Measurements from ENCODE around the gene EXOC7.

The EXOC7 gene

GRCh38 chr17:76103274-76104139 lies at the start of gene EXOC7:
Gene EXOC7, minus strand, starts transcription at chr17:76103787. Its CDS starts 95 bp downstream, at chr17:76103692.
- peak; percentile 100 for DNase-seq (ENCODE audit: low spot score)

DNA sequence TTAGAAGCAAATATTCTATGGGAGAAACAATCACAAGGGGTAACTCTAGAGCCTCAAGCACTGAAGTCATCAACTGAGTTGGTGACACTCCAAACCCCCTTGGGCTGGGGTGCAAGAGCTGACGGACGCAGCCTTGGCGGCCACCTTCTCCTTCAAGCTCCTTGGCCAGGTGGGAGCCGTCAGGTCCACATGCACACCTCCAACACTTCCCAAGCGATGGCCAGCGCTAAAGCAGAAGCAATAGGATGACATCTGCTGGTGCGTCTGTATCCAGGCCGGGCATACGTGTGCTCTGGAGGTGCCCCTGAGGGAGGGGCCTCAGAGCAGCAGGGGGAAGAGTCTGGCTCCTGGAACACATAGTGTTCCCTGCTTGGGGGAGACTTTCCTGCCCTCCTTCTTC lies 49.6 kb upstream of the EXOC7 start:
- DNase-seq (ENCODE audit: low spot score), result no peak

- DNase-seq (ENCODE audit: low spot score), result no peak
Measured at GRCh38 chr17:76152591-76152990, 49.0 kb upstream of the EXOC7 start.

DNA sequence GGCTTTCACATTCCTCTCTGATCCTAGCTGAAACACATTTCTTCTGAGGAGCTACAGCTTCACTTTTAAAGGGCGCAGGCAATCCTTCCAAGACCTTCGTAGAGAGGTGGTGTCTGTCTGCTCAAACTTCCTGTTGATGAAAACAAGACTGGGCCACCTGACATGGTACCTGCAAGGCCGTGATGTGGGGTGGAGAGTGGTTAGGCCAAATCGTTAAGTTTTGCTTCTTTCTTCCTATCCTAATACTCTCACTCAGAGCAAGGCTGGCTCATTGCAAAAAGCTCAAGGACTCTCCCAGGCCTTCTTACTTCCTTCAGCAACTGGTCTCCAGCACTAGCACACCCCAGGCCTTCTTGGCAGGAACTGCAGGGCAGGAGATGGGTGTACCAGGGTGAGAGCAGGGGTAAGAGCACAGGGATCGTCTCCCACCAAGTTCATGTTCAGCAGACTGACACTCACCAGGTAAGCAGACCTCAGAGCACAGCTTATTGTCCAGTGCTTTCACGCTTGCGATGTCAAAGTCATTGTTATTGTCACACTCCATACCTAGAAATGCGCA lies 48.4 kb upstream of the EXOC7 start:
- DNase-seq (ENCODE audit: low spot score), result no peak

DNA sequence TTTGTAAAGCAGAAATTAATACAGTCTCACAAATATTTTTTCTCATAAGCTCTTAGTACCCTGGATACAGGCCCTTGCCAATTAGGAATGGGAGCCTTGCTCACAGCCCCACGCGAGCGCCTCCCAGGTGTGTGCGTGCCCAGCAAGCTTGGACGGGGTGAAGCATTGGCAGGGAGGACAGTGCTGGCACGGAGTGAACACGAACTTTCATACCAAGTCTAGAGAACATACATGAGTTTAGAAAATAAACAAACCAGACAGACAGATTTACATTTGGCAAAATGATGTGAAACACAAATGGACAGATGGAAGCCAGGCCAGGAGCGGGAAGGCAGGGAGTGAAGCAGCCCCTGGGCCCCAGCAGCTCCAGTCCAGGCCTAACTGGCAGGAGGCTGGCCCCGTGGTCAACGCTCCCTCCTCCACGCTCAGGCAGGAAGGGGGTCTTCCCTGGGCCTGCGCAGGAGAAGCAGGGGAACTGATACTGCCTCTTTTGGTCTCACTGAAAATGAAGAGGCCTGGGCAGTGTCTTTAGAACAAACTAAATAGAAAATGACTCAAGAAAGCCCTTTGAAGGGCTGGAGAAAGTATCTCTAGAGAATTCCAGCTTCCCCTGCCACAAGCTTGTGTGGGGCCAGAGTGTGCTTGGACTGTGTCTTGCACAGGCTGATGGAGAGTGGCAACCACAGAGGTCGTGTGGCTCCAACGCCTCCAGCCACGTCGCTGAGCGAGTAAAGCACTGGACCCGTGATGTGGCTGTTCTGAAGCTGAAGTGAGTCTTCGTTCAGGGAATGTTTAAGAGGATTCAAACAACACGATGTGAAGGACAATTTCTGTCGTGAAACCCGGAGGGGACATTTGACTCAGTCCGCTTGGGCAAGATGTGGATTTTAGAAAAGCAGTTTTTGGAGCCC lies 47.4 kb upstream of the EXOC7 start:
- DNase-seq (ENCODE audit: low spot score), result no peak

GRCh38 chr17:76149214-76149613 lies 45.6 kb upstream of the EXOC7 start:
- no peak for DNase-seq (ENCODE audit: low spot score)

GRCh38 chr17:76148015-76148326 lies 44.4 kb upstream of the EXOC7 start:
- no peak for DNase-seq (ENCODE audit: low spot score)

DNA sequence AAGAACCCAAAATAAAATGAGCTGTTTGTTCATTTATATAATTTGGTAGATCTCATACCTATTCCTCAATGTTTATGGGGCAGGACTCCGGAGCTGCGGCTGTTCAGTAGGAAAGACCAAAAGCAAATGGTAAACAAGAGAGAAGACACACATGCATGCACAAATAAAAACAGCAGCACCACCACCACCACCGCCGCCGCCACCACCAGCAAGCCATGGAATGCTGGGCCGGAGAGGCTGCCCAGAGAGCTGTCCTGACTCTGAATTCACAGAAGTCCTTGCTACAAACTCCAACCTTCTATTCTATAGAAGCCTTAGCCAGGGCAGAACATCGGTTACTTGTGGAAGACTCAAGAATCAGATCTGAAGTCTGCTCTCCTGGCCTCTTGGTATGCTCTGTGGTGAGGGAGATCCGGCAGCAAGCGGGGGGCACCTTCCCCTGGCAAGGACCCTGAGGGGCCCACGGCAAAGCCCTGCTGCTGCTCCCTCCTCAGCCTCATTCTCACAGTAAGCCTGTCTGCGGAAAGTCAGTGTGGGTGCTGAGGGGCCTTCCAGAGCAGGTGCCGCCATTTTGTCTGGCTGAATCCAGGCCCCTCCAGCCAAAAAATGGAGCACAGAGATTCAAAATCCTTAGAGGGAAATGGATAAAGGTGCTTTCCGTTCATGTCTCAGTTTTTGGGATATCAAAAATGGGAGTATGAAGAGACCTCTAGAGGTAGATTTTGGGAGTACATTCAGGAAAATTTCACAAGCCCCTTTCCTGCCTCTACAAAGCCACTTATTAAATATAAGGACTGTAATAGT lies 43.8 kb upstream of the EXOC7 start:
- peak; percentile 50 for DNase-seq (ENCODE audit: low spot score)

GRCh38 chr17:76146053-76146851 lies 42.7 kb upstream of the EXOC7 start:
- DNase-seq (ENCODE audit: low spot score), result no peak

GRCh38 chr17:76145231-76146052 lies 41.9 kb upstream of the EXOC7 start:
- DNase-seq (ENCODE audit: low spot score), result no peak

DNA sequence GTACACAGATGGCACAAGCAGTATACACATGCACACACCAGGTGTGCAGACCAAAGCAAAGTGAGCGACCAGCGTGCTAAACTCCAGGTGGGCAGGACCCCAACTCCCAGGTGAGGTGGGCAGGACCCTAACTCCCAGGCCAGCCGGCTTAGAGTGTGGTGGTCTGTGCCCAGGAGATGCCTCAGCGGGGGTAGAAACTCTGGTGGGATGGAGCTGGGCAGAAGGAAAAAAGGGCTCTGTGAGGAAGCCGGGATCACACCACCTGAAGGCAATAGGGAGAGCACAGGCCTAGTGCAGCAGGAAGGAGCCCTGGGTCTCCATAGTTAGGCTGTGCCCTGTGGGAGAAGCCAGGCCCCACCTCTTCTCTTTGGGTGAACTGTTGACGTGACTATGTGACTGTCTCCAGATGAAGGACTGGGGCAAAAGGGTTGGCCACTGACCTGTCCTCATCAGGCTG lies 39.0 kb upstream of the EXOC7 start:
- no peak for DNase-seq (ENCODE audit: low spot score)

- DNase-seq (ENCODE audit: low spot score), result peak; percentile 82
Measured at GRCh38 chr17:76142039-76142584, 38.5 kb upstream of the EXOC7 start.

- peak; percentile 100 for DNase-seq (ENCODE audit: low spot score)
Measured at GRCh38 chr17:76141212-76142038, 37.8 kb upstream of the EXOC7 start, which contains the start of gene FOXJ1. Gene FOXJ1, minus strand, starts transcription at chr17:76141245. Its CDS starts 850 bp downstream, at chr17:76140395.

DNA sequence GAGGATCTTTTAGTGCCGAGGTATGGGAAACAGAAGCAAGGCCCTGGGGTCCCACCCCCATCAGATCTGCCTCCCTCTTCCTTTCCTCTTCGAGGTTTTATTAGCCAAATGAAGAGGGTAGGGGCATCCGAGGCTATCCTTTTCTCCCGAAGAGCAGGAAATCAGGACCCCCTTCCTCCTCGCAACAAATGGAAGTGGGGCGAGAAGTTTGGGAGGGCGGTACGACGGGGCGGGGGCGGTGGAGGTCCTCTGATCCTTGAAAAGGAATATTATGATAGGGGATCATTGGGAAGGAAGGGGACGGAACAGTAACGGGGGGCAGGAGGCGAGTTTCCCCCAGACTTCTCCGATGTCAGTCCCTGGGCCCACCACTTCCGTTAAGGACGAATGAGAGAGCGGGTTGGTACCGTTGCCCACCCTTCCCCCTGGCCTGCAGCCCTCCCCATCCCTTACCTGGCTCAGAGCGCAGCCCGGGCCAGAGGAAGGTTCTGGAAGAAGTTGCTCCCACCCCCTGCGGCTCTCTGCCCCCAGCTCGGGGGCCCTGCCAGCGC lies 37.1 kb upstream of the EXOC7 start:
- DNase-seq (ENCODE audit: low spot score), result no peak

DNA sequence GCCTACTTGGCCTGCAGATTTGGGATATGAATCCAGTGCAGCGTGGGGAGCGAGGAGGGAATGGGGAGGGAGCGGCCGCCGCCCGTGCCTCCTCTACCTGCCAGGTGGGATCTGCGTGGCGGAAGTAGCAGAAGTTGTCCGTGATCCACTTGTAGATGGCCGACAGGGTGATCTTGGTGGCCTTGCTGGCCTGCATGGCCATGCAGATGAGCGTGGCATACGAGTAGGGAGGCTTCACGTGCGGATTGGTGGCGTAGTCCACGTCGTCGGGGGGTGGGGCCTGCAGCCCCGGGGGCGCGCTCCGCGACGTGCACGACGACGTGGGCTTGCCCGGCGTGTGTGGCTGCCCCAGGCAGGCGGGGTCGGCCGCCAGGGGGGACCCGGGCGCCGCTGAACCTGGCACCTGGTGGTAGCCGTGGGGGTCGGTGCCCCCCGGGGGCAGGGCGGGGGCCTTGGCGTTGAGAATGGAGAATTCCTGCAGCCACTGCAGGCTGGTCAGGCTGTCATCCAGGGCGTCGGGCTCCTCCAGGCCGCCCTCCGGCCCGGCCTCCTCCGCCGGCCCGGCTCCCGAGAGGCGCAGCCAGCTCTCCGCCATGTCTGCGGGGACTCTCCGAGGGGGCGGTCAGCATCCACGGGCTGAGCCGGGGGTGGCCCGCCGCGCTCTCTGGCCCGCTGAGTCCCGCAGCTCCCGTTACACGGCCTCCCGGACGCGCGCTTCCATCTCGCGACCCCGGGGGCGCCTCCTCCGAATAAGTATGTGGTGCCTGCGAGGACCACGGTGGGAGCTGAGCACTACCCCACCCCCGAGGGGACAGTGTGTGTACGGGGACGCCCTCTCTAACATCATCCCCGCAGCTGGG lies 36.4 kb upstream of the EXOC7 start:
- DNase-seq (ENCODE audit: low spot score), result peak; percentile 52

DNA sequence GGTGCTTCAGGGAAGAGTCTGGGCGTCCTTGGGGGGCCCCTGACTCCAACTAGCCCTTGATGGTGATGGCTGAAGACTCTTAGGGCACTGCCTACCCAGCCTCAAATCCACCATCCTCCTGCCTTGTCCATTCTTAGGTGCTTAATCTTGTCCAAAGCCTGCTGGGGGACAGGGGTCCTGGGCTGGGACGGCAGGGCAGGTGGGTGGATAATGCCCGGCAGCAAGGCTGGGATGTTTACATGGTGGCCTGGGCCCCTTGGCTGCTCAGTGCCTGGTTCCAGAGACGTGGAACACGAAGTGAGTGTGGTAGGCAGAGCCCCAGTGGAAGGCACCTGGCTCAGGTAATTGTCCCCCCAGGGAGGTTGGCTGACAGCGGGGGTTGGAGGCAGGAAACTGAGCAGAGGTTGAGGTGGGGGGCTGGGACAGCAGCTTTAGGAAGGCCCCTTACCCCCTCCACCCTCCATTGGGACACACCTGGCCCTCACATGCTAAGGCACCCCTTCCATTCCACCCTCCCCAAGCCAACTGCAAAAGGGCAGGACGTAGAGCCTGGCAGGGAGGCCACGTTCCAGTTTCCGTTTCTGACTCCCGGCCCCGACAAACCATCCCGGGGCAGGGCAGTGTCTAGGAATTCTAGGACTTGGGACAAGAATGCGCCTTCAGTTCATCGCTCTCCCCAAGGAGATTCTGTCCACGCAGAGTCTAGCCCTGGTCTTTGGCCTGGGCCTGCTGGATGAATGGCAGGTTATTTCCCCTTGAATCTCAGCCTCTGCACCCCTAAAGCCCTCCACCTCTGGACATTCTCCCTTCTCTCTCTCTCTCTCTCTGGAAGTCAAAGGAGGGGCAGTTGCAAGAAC lies 35.5 kb upstream of the EXOC7 start:
- no peak for DNase-seq (ENCODE audit: low spot score)
